ENCODE measurements around the gene PIK3R5.
"Not testable (repeated sequence)": the region's sequence is repeated elsewhere in the genome, so short reads cannot be mapped to it uniquely, and the experiment has no call there.

Gene PIK3R5

GRCh38 chr17:8984225-8984624 is 18.7 kb upstream of the PIK3R5 start:
- not testable (repeated sequence) for DNase-seq (ENCODE audit: low read depth)

- DNase-seq (ENCODE audit: low read depth) = no peak
Observed at GRCh38 chr17:8981443-8981842, 15.9 kb upstream of the PIK3R5 start.

- DNase-seq (ENCODE audit: low read depth) = no peak
Observed at GRCh38 chr17:8979715-8980114, 14.2 kb upstream of the PIK3R5 start.

GRCh38 chr17:8976638-8977037 is 11.1 kb upstream of the PIK3R5 start:
- no peak for DNase-seq (ENCODE audit: low read depth)

GRCh38 chr17:8975091-8975725 is 9.7 kb upstream of the PIK3R5 start:
- no peak for DNase-seq (ENCODE audit: low read depth)

GRCh38 chr17:8969901-8970300 is 4.4 kb upstream of the PIK3R5 start:
- DNase-seq (ENCODE audit: low read depth) = no peak

- no peak for DNase-seq (ENCODE audit: low read depth)
Observed at GRCh38 chr17:8968503-8968902, 3.0 kb upstream of the PIK3R5 start.

GRCh38 chr17:8967861-8968260 is 2.4 kb upstream of the PIK3R5 start:
- DNase-seq (ENCODE audit: low read depth) = no peak

GRCh38 chr17:8966926-8967325 is 1.4 kb upstream of the PIK3R5 start:
- no peak for DNase-seq (ENCODE audit: low read depth)

GRCh38 chr17:8964801-8965393 is 610 bp downstream of the PIK3R5 start:
- DNase-seq (ENCODE audit: low read depth) = no peak

- no peak for DNase-seq (ENCODE audit: low read depth)
Observed at GRCh38 chr17:8963647-8964258, 1.8 kb downstream of the PIK3R5 start.

- DNase-seq (ENCODE audit: low read depth) = no peak
Observed at GRCh38 chr17:8963014-8963413, 2.5 kb downstream of the PIK3R5 start.

GRCh38 chr17:8961829-8962228 is 3.7 kb downstream of the PIK3R5 start:
- no peak for DNase-seq (ENCODE audit: low read depth)

- no peak for DNase-seq (ENCODE audit: low read depth)
Observed at GRCh38 chr17:8960325-8961140, 5.0 kb downstream of the PIK3R5 start.

GRCh38 chr17:8959312-8959918 is 6.1 kb downstream of the PIK3R5 start:
- no peak for DNase-seq (ENCODE audit: low read depth)

- no peak for DNase-seq (ENCODE audit: low read depth)
Observed at GRCh38 chr17:8957721-8958120, 7.8 kb downstream of the PIK3R5 start.

GRCh38 chr17:8956465-8956902 is 9.0 kb downstream of the PIK3R5 start:
- no peak for DNase-seq (ENCODE audit: low read depth)

GRCh38 chr17:8955021-8955959 is 10.2 kb downstream of the PIK3R5 start:
- no peak for DNase-seq (ENCODE audit: low read depth)

GRCh38 chr17:8954339-8954738 is 11.2 kb downstream of the PIK3R5 start:
- no peak for DNase-seq (ENCODE audit: low read depth)

- DNase-seq (ENCODE audit: low read depth) = no peak
Observed at GRCh38 chr17:8953156-8953885, 12.2 kb downstream of the PIK3R5 start.

- DNase-seq (ENCODE audit: low read depth) = no peak
Observed at GRCh38 chr17:8952191-8952590, 13.3 kb downstream of the PIK3R5 start.
